Ishikawa (cell line): ENCODE results near the gene MALT1.

Experiments used
- CREB1 ChIP-seq: IDR thresholded peaks from 2 replicates; pipeline ENCODE4 v1.6.1; 2012; ENCODE audit warnings: low read depth
- NFIC ChIP-seq: IDR thresholded peaks from 2 replicates; pipeline ENCODE4 v1.6.1; 2012
- TAF1 ChIP-seq: IDR thresholded peaks from 2 replicates; pipeline ENCODE4 v1.6.1; 2012; ENCODE audit warnings: low read depth, mild to moderate bottlenecking
- USF1 ChIP-seq: IDR thresholded peaks from 2 replicates; pipeline ENCODE4 v1.6.1; 2012

GRCh38 chr18:58803978-58804377 lies 132.7 kb downstream of the MALT1 start:
- no peak for TF ChIP-seq TAF1
- TF ChIP-seq NFIC: no peak
- TF ChIP-seq USF1: no peak
- no peak for TF ChIP-seq CREB1
